ENCODE results near the gene HOATZ.

DNA sequence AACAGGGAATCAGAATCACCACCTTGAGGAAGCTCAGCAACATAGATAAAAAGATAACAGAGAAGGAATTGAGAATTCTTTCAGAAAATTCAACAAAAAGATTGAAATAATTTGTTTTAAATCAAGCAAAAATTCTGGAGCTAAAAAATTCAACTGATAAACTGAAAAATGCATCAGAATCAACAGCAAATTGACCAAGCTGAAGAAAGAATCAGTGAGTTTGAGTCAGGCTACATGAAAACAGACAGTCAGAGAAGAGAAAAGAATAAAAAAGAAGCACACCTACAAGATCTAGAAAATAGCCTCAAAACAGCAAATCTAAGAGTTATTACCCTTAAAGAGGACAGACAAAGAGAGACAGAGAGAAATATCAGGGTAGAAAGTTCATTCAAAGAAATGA, 31.1 kb upstream of the HOATZ start:
- TF ChIP-seq, protein P1, sequence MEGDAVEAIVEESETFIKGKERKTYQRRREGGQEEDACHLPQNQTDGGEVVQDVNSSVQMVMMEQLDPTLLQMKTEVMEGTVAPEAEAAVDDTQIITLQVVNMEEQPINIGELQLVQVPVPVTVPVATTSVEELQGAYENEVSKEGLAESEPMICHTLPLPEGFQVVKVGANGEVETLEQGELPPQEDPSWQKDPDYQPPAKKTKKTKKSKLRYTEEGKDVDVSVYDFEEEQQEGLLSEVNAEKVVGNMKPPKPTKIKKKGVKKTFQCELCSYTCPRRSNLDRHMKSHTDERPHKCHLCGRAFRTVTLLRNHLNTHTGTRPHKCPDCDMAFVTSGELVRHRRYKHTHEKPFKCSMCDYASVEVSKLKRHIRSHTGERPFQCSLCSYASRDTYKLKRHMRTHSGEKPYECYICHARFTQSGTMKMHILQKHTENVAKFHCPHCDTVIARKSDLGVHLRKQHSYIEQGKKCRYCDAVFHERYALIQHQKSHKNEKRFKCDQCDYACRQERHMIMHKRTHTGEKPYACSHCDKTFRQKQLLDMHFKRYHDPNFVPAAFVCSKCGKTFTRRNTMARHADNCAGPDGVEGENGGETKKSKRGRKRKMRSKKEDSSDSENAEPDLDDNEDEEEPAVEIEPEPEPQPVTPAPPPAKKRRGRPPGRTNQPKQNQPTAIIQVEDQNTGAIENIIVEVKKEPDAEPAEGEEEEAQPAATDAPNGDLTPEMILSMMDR (conservative IDR thresholded peaks at IDR 0.05; ENCODE audit: low read length) = no peak
- no peak for TF ChIP-seq EZH2phosphoT487 (IDR thresholded peaks at IDR 0.05; ENCODE audit: borderline replicate concordance)

Data from Loucy (cell line).